Gastroesophageal sphincter (tissue), 3 donors: ENCODE measurements around the gene TPRX1.

ENCODE experiments used
- EP300 ChIP-seq: sonication (generic); formaldehyde crosslinking; IDR thresholded peaks from one replicate; pipeline ENCODE4 v1.6.1; 2017; ENCODE audit warnings: antibody characterized with exemption, mild to moderate bottlenecking
- POLR2A ChIP-seq, 2 donors: fragments of 450-650 bp; IDR thresholded peaks; one replicate each; pipeline ENCODE4 v1.6.1; 2017; ENCODE audit warnings: antibody characterized with exemption in 2 of 2, mild to moderate bottlenecking in 2 of 2, moderate library complexity in 1 of 2
- POLR2AphosphoS5 ChIP-seq: sonication (generic); formaldehyde crosslinking; IDR thresholded peaks from one replicate; pipeline ENCODE4 v1.6.1; 2017; ENCODE audit warnings: antibody characterized with exemption
- TF ChIP-seq, protein P1 (sequence below), 4 experiments: fragments of 200-600 bp in 2 of 4; fragments of 450-650 bp in 2 of 4; sonication (generic) in 1 of 4; IDR thresholded peaks; one replicate each; pipeline ENCODE4 v1.5.1; 2017 to 2019; ENCODE audit warnings: antibody characterized with exemption in 4 of 4, mild to moderate bottlenecking in 2 of 4, moderate library complexity in 2 of 4

DNA sequence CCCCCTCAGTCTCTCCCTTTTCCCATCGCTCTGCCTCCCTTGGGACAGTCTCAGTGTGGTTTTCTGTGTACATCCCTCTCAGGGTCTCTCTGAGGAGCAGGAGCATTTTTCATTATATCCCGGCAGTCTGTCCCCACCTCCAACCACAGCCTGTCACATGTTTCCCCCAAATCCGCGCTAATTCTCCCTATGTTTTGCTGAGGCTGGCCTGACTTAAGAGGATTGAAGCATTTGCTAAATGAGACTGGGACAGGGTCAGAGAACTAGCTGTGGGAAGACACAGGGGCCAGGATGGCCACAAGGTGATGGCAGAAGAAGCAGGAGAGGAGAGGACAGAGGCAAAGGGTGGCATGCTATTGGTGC is 5.5 kb downstream of the TPRX1 start:
- TF ChIP-seq, protein P1, sequence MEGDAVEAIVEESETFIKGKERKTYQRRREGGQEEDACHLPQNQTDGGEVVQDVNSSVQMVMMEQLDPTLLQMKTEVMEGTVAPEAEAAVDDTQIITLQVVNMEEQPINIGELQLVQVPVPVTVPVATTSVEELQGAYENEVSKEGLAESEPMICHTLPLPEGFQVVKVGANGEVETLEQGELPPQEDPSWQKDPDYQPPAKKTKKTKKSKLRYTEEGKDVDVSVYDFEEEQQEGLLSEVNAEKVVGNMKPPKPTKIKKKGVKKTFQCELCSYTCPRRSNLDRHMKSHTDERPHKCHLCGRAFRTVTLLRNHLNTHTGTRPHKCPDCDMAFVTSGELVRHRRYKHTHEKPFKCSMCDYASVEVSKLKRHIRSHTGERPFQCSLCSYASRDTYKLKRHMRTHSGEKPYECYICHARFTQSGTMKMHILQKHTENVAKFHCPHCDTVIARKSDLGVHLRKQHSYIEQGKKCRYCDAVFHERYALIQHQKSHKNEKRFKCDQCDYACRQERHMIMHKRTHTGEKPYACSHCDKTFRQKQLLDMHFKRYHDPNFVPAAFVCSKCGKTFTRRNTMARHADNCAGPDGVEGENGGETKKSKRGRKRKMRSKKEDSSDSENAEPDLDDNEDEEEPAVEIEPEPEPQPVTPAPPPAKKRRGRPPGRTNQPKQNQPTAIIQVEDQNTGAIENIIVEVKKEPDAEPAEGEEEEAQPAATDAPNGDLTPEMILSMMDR (IDR thresholded peaks at IDR 0.05), result no peak
- TF ChIP-seq EP300 (no peak), POLR2A (IDR thresholded peaks at IDR 0.05) (no peak), POLR2AphosphoS5 (no peak)
